Superior temporal gyrus (tissue), 1 donor: ENCODE data around the gene ZNF385D.

Experiments used
- DNase-seq: peaks from one replicate; pipeline ENCODE4 v3.0.0-alpha.2; 2016; ENCODE audit errors: extremely low spot score

ZNF385D gene

GRCh38 chr3:21449738-21450137 lies 301.3 kb downstream of the ZNF385D start:
- DNase-seq = no peak

DNA sequence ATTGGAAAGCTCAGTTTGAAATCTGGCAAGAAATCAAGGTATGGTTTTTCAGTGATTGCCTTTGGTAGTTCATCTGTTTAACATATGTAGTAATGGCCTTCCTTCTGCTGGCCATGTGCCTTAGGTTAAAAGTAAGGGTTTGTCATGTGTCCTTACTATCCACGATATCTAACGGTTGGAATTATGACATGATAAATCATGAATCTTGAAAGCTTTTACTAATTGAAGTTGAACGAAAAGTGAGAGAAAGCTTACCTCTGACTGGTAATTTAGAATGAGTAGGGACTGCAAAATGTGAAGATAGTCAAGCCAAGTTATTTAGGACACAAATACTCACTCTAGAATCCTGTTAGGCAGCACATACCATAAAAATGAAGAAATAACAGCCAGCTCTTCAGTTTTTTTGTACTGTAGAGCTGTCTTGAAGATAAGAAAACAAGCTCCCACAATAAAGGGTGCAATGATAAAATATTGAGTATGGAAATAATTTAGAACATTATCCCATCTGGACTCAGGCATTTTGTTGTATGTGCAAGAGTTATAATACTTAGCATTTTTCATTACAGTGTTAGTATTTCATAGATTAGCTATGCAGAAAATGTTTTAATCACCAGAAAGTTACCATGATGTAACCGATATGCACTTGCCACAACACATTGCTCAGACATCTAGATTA lies 303.4 kb downstream of the ZNF385D start:
- DNase-seq = no peak

- no peak for DNase-seq
Observed at GRCh38 chr3:21446945-21447475, 304.0 kb downstream of the ZNF385D start.

- no peak for DNase-seq
Observed at GRCh38 chr3:21446027-21446426, 305.0 kb downstream of the ZNF385D start.

- no peak for DNase-seq
Observed at GRCh38 chr3:21441821-21442220, 309.2 kb downstream of the ZNF385D start.

- no peak for DNase-seq
Observed at GRCh38 chr3:21436835-21437234, 314.2 kb downstream of the ZNF385D start.

GRCh38 chr3:21435871-21436270 lies 315.1 kb downstream of the ZNF385D start:
- DNase-seq = no peak

- no peak for DNase-seq
Observed at GRCh38 chr3:21434310-21434709, 316.7 kb downstream of the ZNF385D start.

GRCh38 chr3:21433751-21434150 lies 317.3 kb downstream of the ZNF385D start:
- no peak for DNase-seq

DNA sequence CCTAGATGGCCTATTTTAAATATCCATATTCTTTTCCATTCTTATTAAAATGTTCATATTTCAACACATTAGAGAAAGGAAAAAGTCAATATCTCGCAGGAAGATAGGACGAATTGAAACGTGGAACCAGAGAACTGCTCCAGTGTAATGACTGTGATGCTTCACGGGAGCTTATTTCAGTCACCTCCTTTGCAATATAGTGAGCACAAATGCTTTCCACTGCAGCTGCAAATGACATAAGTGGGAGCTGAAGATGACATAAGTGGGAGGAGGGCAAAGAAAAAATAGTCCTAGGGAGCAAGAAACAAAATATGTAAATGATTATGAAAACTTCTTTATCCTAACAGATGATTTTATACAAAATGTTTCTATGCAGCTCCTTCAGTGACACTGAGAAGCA lies 324.1 kb downstream of the ZNF385D start:
- no peak for DNase-seq

DNA sequence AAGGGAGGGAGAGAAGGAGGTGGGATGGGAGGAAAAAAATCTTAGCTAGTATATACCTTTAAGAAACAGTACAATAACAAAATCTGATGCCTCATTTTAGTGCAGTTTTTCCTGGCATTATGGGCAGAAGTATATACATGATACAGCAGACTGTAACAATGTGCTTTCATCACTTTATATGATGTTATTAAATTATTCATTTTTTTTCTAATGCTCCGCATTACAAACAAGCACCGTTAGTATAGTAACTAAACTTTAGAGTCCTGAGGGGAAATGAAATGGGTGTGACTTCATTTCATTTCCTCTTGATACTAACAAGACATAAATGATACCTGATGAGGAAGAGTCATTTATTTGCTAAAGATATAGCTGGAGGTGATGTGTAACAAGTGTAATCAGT lies 325.3 kb downstream of the ZNF385D start:
- DNase-seq = no peak

DNA sequence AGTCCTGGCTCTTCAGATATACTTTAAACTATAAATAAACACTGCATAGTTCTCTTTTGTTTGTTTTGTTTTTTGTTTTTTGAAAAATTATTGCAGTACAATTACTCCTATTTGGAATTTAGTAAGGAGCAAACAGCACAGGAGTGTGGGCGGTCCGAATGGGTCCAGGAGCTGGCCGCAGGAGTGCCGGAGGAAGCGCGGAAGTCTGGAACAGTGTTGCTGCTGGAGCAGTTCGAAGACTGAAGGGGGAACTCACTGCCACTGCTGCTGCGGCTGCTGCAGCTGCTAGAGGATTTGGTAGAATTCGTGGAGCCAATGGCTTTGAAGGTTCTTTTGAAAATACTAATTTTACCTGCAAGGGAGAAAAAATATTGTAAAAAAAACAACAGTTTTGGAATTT lies 329.9 kb downstream of the ZNF385D start:
- no peak for DNase-seq

- no peak for DNase-seq
Observed at GRCh38 chr3:21417991-21418390, 333.0 kb downstream of the ZNF385D start.

DNA sequence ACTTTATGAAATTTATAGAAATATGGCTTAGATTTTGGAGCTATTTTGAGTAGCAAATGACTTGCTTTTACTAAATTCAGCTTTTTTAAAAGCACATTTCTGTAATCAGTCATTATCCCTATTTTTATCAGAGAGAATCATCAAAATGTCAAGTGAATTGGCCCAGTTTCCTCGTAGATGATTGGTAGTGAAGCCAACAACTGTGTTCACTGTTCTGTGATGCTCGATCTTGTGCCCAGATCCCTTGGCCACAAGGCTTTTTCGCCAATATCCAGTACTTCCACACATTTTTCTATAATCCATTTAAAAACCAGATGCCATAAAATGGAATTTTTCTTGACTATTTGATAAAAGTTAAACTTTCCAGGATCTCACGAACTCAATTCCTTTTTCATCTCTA lies 336.5 kb downstream of the ZNF385D start:
- DNase-seq = no peak

DNA sequence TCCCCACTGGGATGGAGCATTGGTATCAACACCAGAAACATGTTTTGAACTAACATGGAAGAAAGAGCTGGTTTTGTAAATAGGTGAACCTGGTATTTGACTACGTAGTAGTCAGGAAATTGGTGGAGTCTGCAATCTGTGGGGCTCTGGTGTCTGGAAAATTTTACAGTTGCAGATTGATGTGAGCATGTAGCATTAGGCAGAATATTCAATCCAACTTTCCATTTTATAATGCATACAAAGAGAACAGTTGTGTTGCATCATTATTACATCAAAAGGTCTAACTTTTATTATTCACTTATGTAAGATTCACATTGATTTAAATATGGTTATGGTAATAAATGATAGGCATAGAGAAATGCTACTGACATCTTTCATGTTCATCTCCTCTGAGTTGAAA lies 340.0 kb downstream of the ZNF385D start:
- DNase-seq = no peak

DNA sequence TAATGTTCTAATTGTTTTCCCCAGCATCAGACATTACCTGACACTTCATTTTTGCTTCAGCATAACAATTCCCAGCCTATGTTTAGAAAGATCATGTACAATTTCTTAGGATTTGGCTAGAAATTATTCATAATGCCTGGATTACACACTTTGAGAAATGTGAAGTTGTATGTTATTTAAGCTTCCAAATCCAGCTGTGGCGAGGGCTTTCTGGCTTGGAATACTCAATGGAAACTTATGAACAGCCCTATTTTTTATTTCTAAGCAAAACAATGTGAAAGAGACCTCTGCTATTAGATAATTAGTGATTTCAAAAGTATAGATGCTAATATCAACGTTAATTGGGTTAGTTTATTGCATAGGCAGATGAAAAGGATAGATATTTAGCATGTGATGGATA lies 341.6 kb downstream of the ZNF385D start:
- DNase-seq = no peak

- DNase-seq = no peak
Observed at GRCh38 chr3:21407743-21408142, 343.3 kb downstream of the ZNF385D start.

DNA sequence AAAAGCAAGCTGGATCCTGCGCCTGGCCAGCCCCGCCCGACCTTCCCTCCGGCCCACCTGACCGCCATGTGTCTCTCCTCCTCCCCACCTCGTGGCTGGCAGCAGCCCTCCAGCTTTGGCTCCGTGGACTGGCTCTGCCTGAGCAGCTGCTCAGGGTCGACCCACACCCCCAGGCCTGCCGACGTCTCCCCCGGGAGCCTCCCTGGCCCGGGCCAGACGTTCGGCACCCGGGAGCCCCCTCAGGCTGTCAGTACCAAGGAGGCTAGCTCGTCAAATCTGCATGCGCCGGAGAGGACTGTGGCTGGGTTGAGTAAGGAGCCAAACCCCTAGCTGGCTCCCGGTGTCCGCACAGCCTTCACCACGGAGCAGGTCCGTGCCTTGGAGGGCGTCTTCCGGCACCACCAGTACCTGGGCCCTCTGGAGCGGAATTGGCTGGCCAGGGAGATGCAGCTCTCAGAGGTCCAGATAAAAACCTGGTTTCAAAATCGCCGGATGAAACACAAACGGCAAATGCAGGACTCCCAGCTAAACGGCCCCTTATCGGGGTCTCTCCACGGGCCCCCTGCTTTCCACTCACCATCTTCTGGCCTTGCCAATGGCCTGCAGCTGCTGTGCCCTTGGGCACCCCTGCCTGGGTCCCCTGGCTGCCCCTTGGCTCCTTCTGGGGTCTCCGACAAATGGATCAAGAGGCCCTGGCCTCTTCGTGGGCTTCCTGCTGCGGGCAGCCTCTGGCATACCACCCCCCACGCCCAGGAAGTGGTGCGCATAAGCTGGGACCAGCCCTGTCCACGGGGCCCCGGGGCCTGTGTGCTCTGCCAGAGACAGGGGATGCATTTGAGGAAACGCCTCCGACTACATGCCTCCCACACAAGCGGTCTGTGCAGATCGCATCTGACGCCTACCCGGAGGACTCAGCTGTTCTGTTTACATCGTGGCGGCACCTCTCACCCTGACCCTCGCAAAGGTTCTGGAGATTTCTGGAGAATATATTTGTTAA lies 345.0 kb downstream of the ZNF385D start:
- DNase-seq = no peak

GRCh38 chr3:21398461-21398860 lies 352.5 kb downstream of the ZNF385D start:
- DNase-seq = no peak

GRCh38 chr3:21393683-21394311 lies 357.2 kb downstream of the ZNF385D start:
- no peak for DNase-seq

DNA sequence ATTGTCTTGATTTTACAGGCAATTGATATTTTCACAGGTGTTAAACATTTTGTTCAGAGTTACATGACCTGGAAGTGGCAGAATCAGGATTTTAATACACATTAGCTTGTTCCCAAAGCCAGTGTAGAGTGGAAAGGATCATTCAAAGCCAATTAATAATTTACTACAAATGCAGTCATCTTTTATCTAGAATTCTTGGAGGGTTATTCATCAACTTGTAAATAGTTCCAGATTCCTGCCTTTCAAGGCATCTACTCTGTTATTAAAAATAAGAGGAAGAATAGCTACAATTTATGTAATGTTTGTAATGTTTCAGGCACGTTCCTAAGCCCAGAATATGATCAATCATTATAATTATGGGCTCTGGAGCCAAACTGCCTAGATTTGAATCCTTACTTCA lies 358.5 kb downstream of the ZNF385D start:
- DNase-seq = no peak

DNA sequence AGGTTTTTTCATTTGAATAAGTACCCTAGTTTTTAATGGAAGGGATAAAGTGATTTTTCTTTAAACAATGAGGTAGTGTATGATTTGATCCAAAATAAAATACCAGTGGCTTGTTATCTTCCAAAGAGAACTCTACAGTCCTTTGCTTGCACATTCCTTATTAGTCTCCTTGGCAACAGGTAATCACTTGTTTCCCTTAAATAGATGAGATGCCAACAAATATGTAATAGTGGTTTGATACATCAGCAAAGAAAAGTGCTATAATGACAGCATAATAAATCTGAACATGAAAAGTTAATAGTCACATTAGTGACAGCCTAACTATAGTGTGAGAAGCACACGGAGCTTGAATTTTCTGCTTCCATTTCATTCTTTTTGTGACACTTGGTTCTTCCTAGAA lies 360.2 kb downstream of the ZNF385D start:
- DNase-seq = no peak
